ES-I3 (cell line): ENCODE results near the gene SIGLEC12.
"Not testable (repeated sequence)": the region's sequence is repeated elsewhere in the genome, so short reads cannot be mapped to it uniquely, and the experiment has no call there.

Experiments
- H3K36me3 ChIP-seq: 2 replicates; pipeline ENCODE4 v1.6.1; 2013; ENCODE audit warnings: mild to moderate bottlenecking, low read length, control low read depth, moderate library complexity; ENCODE audit not compliant: insufficient read depth
- H3K4me1 ChIP-seq: 2 replicates; pipeline ENCODE4 v1.6.1; 2013; ENCODE audit warnings: mild to moderate bottlenecking, control low read depth, low read length; ENCODE audit not compliant: insufficient read depth
- H3K9ac ChIP-seq: 2 replicates; pipeline ENCODE4 v1.6.1; 2013; ENCODE audit warnings: low read depth, mild to moderate bottlenecking, low read length, moderate library complexity
- H3K9me3 ChIP-seq: 2 replicates; pipeline ENCODE4 v1.6.1; 2013; ENCODE audit warnings: mild to moderate bottlenecking, low read length, moderate library complexity; ENCODE audit not compliant: control insufficient read depth, insufficient read depth

The SIGLEC12 gene

GRCh38 chr19:51462681-51463080 is 38.9 kb downstream of the SIGLEC12 start:
- H3K9ac ChIP-seq, result no peak overlapping the region

GRCh38 chr19:51462276-51462675 is 39.3 kb downstream of the SIGLEC12 start:
- no peaks in the 10 kb centered on the region for H3K4me1 ChIP-seq
- H3K9me3 ChIP-seq, result no peaks in the 10 kb centered on the region
- no peaks in the 10 kb centered on the region for H3K36me3 ChIP-seq
- H3K9ac ChIP-seq, result no peak overlapping the region

More at GRCh38 chr19:51462681-51463080, 38.9 kb downstream of the SIGLEC12 start:
- Histone ChIP-seq H3K36me3 (no peaks in the 10 kb centered on the region), H3K9me3 (no peaks in the 10 kb centered on the region), H3K4me1 (no peaks in the 10 kb centered on the region)

GRCh38 chr19:51461723-51462161 is 39.9 kb downstream of the SIGLEC12 start:
- H3K9me3 ChIP-seq, result no peaks in the 10 kb centered on the region
- no peaks in the 10 kb centered on the region for H3K4me1 ChIP-seq
- no peaks in the 10 kb centered on the region for H3K36me3 ChIP-seq
- no peak overlapping the region for H3K9ac ChIP-seq

- Histone ChIP-seq H3K36me3 (no peaks in the 10 kb centered on the region), H3K9ac (peak overlapping the region; percentile 58; the same call in 1 of the 2 replicates), H3K4me1 (no peaks in the 10 kb centered on the region), H3K9me3 (no peaks in the 10 kb centered on the region)
Observed at GRCh38 chr19:51460164-51460992, 41.2 kb downstream of the SIGLEC12 start.

GRCh38 chr19:51458899-51459505 is 42.6 kb downstream of the SIGLEC12 start:
- no peak overlapping the region for H3K9ac ChIP-seq
- no peaks in the 10 kb centered on the region for H3K36me3 ChIP-seq
- no peaks in the 10 kb centered on the region for H3K4me1 ChIP-seq
- H3K9me3 ChIP-seq, result no peaks in the 10 kb centered on the region

- H3K4me1 ChIP-seq, result no peaks in the 10 kb centered on the region
- H3K36me3 ChIP-seq, result no peaks in the 10 kb centered on the region
- no peaks in the 10 kb centered on the region for H3K9me3 ChIP-seq
- H3K9ac ChIP-seq, result no peak within 1 kb of the TSS
Observed at GRCh38 chr19:51458051-51458645, 43.5 kb downstream of the SIGLEC12 start, which contains the start of gene SIGLEC8. Gene SIGLEC8, minus strand, starts transcription at chr19:51458454. Its CDS starts 67 bp downstream, at chr19:51458387.

- H3K9ac ChIP-seq, result no peak overlapping the region
- no peaks in the 10 kb centered on the region for H3K4me1 ChIP-seq
Observed at GRCh38 chr19:51457351-51458013, 44.1 kb downstream of the SIGLEC12 start.

GRCh38 chr19:51456541-51457290 is 44.9 kb downstream of the SIGLEC12 start:
- Histone ChIP-seq H3K9ac (no peak overlapping the region), H3K4me1 (no peaks in the 10 kb centered on the region), H3K9me3 (no peaks in the 10 kb centered on the region), H3K36me3 (no peaks in the 10 kb centered on the region)

More at GRCh38 chr19:51457351-51458013, 44.1 kb downstream of the SIGLEC12 start:
- no peaks in the 10 kb centered on the region for H3K9me3 ChIP-seq
- H3K36me3 ChIP-seq, result no peaks in the 10 kb centered on the region

- H3K9ac ChIP-seq, result no peak overlapping the region
- no peaks in the 10 kb centered on the region for H3K9me3 ChIP-seq
- no peaks in the 10 kb centered on the region for H3K4me1 ChIP-seq
- no peaks in the 10 kb centered on the region for H3K36me3 ChIP-seq
Observed at GRCh38 chr19:51450730-51451307, 50.8 kb downstream of the SIGLEC12 start.

- Histone ChIP-seq H3K36me3 (no peaks in the 10 kb centered on the region), H3K9ac (no peak overlapping the region), H3K9me3 (no peaks in the 10 kb centered on the region), H3K4me1 (no peaks in the 10 kb centered on the region)
Observed at GRCh38 chr19:51448411-51449016, 53.1 kb downstream of the SIGLEC12 start.

- no peaks in the 10 kb centered on the region for H3K9me3 ChIP-seq
- H3K9ac ChIP-seq, result no peak overlapping the region
- no peaks in the 10 kb centered on the region for H3K4me1 ChIP-seq
- no peaks in the 10 kb centered on the region for H3K36me3 ChIP-seq
Observed at GRCh38 chr19:51448011-51448410, 53.6 kb downstream of the SIGLEC12 start.

- H3K36me3 ChIP-seq, H3K9me3 ChIP-seq, H3K4me1 ChIP-seq, H3K9ac ChIP-seq: not testable (repeated sequence)
Observed at GRCh38 chr19:51447510-51447909, 54.1 kb downstream of the SIGLEC12 start.
